HG03354 (cell line): Measurements from ENCODE around the gene CD46.
A peak's percentile ranks its signal among the peaks of the same experiment; 100 is the strongest.

ENCODE experiments used
- ATAC-seq: cut with Tn5 transposase; IDR thresholded peaks from one replicate; pipeline ENCODE4 v1.9.1; 2021; ENCODE audit warnings: mild to moderate bottlenecking; ENCODE audit not compliant: unreplicated experiment, poor library complexity, severe bottlenecking

Gene CD46

GRCh38 chr1:207810606-207811295 is 58.9 kb downstream of the CD46 start:
- ATAC-seq, result no peak

GRCh38 chr1:207811319-207811718 is 59.5 kb downstream of the CD46 start:
- no peak for ATAC-seq

GRCh38 chr1:207811920-207812720 is 60.3 kb downstream of the CD46 start:
- ATAC-seq, result no peak

- no peak for ATAC-seq
Observed at GRCh38 chr1:207812778-207813511, 61.1 kb downstream of the CD46 start.

DNA sequence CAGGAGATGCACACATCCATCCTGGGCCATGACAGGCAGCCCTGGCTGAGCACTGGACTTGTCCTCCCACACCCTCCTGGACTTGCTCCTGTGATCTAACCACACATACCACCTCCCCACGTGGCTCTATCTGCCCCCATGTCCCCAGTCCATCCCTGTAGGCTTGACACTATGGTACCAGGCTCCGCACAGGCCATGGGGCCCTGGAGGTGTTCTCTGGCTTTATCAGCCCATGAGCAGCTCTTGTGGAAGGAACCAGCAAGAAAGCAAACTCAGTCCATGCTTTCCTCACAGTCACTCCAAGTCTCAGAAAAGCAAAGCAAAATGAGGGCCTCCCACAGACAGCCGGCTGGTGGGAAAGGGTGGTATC is 61.6 kb downstream of the CD46 start:
- ATAC-seq, result no peak

GRCh38 chr1:207813946-207814345 is 62.1 kb downstream of the CD46 start:
- ATAC-seq, result no peak

- ATAC-seq, result no peak
Observed at GRCh38 chr1:207814469-207814868, 62.6 kb downstream of the CD46 start.

GRCh38 chr1:207815466-207815865 is 63.6 kb downstream of the CD46 start:
- ATAC-seq, result no peak

- no peak for ATAC-seq
Observed at GRCh38 chr1:207815913-207816291, 64.0 kb downstream of the CD46 start.

DNA sequence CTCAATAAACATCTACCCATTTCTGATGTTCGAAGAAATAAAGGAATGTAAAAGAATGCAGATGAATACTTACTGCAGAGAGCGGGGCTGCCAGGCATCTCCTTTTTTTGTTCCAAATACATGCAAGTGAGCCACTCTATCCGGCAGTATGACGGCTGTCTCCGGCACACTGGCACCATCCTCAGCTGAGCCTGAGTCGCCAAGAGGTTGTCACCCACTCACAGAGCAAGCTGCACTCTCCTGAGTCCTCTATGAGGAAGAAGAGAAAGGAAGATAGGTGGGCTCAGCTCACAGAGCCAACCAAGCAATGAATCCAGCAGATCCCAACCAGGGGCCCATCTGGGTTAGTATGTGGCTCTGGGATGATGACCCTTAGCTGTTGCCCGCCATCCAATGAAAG is 65.3 kb downstream of the CD46 start:
- no peak for ATAC-seq

- ATAC-seq, result no peak
Observed at GRCh38 chr1:207817778-207818751, 66.2 kb downstream of the CD46 start.

- no peak for ATAC-seq
Observed at GRCh38 chr1:207818971-207819451, 67.2 kb downstream of the CD46 start.

DNA sequence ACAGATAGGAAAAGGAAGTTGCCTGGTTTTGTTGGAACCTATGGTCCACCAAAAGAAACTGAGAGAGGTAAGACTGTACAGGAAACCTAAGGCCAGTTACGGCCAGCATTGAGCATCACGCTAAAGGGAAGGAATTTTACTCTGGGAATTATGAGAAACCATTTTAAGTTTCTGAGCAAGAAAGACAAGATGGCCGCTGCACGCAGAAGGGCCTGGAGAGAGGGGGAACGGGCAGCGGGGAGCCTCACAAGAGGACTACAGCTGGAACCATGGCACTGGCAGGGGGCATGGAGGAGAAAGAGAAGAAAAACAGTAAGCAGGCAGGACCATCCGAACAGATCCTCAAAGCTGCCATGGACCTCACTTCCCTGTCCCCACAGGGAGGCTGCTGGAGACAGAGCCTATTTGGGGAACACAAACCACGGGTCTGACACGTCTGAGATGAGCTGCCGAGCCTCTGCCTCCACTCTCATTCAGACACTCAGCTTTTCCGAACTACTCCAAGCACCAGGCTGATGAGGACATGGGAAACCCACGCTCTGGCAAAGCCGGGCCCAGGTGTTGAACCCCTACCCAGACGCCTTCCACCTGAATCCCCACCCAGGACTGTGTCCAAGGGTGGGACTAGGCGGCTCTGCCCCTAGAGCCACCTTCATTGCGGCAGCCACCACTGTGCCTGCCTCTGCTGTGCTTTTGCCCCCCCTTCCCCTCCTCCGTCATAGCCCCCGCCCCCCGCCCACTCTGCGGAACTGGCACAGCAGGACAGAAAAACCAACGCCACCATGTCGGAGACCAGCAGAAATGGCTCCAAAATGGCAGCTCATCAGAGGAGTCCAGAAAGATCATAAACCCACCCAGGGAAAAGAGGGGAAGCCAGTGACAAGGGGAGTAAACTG is 69.0 kb downstream of the CD46 start:
- ATAC-seq, result no peak

- ATAC-seq, result no peak
Observed at GRCh38 chr1:207821464-207822045, 69.7 kb downstream of the CD46 start.

DNA sequence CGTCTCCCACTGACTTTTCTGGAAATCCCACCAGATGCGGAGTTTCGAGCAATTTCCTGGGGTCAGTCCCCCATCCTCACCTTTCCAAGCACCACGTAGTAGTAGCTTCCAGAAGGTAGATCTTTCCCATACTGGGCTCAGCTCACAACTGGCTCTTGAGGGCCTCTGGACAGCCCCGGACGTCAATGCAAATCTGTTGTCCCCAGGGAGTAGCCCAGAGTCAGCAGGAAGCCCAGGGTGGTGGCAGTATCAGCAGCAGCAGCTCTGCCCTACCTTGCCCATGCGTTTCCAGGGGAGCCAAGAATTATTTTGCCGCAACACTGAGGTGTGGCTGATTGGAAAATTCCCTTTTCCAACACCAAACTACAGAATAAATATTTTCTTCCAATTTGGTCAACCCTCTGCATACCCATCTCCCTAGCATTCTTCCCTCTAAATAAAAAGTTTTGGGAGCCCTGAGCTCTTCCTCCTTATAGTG is 70.3 kb downstream of the CD46 start:
- ATAC-seq, result peak; percentile 43

DNA sequence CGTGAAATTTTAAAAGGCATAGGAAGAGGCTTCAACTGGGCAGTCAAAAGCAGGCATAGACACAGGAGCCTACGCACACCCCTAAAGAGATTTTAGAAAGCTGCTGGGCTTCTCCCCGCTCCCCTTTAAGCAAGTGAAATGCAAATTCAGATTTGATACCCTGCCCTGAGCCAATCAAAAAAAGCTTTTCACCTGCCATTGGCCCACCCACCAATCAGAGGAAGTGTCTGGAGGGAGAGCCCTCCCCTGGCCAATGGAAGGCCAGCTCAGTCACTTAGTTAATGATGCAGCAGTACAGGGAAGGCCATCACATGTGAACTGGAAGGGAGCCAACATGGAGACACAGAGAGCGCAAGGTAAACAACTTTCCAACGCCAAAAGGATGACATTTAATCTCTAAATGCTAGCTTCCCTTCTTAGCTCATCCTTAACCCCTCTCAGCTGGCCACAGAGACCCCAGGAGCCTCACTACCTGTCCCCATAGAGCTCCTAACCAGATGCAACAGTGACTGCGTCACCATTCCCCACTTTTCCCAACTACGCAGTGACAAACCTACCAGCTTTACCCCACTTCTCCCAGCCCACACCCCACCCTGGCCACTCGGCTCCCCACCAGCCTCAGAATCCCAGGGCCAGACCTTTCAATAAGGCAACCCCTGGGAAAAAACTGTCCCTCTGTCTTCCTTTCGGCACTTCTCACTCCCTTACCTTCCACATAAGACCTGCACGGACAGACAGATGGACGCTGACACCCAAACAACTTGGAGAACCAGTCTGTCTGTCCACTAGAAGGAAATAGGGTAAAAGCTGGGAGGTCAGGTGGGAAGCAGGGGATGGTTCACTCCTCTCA is 71.0 kb downstream of the CD46 start:
- peak; percentile 70 for ATAC-seq

DNA sequence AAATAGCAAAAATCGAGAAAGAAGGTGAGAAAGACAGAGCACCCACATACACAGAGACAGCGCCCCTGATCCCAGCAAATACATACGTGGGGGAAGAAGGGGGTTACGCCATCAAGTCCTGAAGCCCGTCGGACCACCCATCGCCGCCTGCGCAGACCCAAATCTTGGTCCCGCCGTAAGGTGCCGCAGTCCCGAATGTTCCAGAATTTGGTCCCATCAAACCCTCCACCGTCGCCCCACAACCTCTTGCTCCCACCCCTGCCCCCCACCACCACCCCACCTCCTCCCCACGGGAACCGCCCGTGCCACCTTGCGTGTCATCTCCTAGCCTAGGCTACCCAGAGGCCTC is 71.7 kb downstream of the CD46 start:
- no peak for ATAC-seq
